Kidney epithelial cell (primary cell): ENCODE data around the gene ITPK1. TPM values are rescaled to one million over a fixed set of nuclear protein-coding genes. Genes with fewer than 3 reads are reported as not detected.

Experiments used
- DNase-seq: peaks from one replicate; pipeline ENCODE4 v3.0.0-alpha.2; 2010; ENCODE audit warnings: low read depth
- H3K27me3 ChIP-seq: 2 replicates; pipeline ENCODE4 v1.6.0; 2011; ENCODE audit warnings: low read length; ENCODE audit not compliant: control insufficient read depth, insufficient read depth
- H3K36me3 ChIP-seq: 2 replicates; pipeline ENCODE4 v1.5.1; 2011; ENCODE audit warnings: low read length; ENCODE audit not compliant: control insufficient read depth, insufficient read depth
- H3K4me3 ChIP-seq: 2 replicates; pipeline ENCODE4 v1.5.1; 2011; ENCODE audit warnings: low read depth, mild to moderate bottlenecking, control low read depth, low read length
- CTCF ChIP-seq: IDR thresholded peaks from 2 replicates; pipeline ENCODE4 v1.5.1; 2011; ENCODE audit warnings: mild to moderate bottlenecking, moderate library complexity, low read length, control low read depth, inconsistent platforms; ENCODE audit not compliant: insufficient read depth, poor library complexity, severe bottlenecking
- total RNA-seq: library from RNA; depleted of rRNA; stranded (reverse); fragments of >200 nt; gene quantifications from 2 replicates; pipeline ENCODE4 v1.2.3, GENCODE V29; 2015

The ITPK1 gene
- total RNA-seq, 1 donor from 2014 or later = 21.3 TPM

GRCh38 chr14:92932448-92933395 lies 183.0 kb downstream of the ITPK1 start:
- Histone ChIP-seq H3K36me3 (no peaks in the 10 kb centered on the region), H3K4me3 (no peak overlapping the region), H3K27me3 (peaks cover 12% of the 10 kb centered on the region)
- DNase-seq = no peak
- no peak for TF ChIP-seq CTCF

- TF ChIP-seq CTCF = no peak
- Histone ChIP-seq H3K4me3 (no peak overlapping the region), H3K36me3 (no peaks in the 10 kb centered on the region), H3K27me3 (peaks cover 12% of the 10 kb centered on the region)
- DNase-seq = no peak
These were observed 183.9 kb downstream of the ITPK1 start for GRCh38 chr14:92931681-92932447.

GRCh38 chr14:92930737-92931602 lies 184.8 kb downstream of the ITPK1 start:
- Histone ChIP-seq H3K27me3 (peaks cover 14% of the 10 kb centered on the region), H3K4me3 (no peak overlapping the region), H3K36me3 (no peaks in the 10 kb centered on the region)
- TF ChIP-seq CTCF = no peak
- DNase-seq = no peak

GRCh38 chr14:92929689-92930608 lies 185.8 kb downstream of the ITPK1 start:
- no peaks in the 10 kb centered on the region for H3K36me3 ChIP-seq
- no peak for TF ChIP-seq CTCF
- no peak for DNase-seq
- H3K4me3 ChIP-seq = no peak overlapping the region
- peaks cover 19% of the 10 kb centered on the region for H3K27me3 ChIP-seq
